Left ventricle myocardium inferior (tissue), 1 donor: ENCODE data around the gene CISH. TPM values are rescaled to one million over a fixed set of nuclear protein-coding genes. Genes with fewer than 3 reads are reported as not detected.

Experiments used
- DNase-seq: peaks from one replicate; pipeline ENCODE4 v3.0.0-alpha.2; 2020
- H3K27ac ChIP-seq: fragments of 200-600 bp; replicated peaks from 2 replicates; pipeline ENCODE4 v1.8.0; 2021
- H3K27me3 ChIP-seq: fragments of 200-600 bp; 2 replicates; pipeline ENCODE4 v1.8.0; 2021; ENCODE audit warnings: low read depth
- H3K36me3 ChIP-seq: fragments of 200-600 bp; 2 replicates; pipeline ENCODE4 v1.8.0; 2021
- H3K4me1 ChIP-seq: fragments of 200-600 bp; 2 replicates; pipeline ENCODE4 v1.8.0; 2021
- H3K4me3 ChIP-seq: fragments of 200-600 bp; 2 replicates; pipeline ENCODE4 v1.8.0; 2021; ENCODE audit warnings: mild to moderate bottlenecking, moderate library complexity
- H3K9me3 ChIP-seq: fragments of 200-600 bp; replicated peaks from 2 replicates; pipeline ENCODE4 v1.8.0; 2021
- intact Hi-C: fragments of 100-400 bp; cut with micrococcal nuclease; formaldehyde crosslinking; loops from one replicate; pipeline ENCODE4 v1.11.0; 2022
- total RNA-seq: library from RNA; stranded (reverse); fragmentation: NEBNext Ultra II Directional; extraction: Animal tissue kit (Norgen Biotek cat#: 25700); gene quantifications from one replicate; pipeline ENCODE4 v1.2.1, GENCODE V29; 2021
- TF ChIP-seq, protein P1 (sequence below): fragments of 200-600 bp; IDR thresholded peaks from 2 replicates; pipeline ENCODE4 v1.8.0; 2021; ENCODE audit warnings: antibody characterized with exemption, mild to moderate bottlenecking, borderline replicate concordance
- donor health status: DM: no; HTN: yes; CAD: no; lungs with severe emphysema.

The CISH gene
- total RNA-seq, 1 donor from 2014 or later: 16.6 TPM

DNA sequence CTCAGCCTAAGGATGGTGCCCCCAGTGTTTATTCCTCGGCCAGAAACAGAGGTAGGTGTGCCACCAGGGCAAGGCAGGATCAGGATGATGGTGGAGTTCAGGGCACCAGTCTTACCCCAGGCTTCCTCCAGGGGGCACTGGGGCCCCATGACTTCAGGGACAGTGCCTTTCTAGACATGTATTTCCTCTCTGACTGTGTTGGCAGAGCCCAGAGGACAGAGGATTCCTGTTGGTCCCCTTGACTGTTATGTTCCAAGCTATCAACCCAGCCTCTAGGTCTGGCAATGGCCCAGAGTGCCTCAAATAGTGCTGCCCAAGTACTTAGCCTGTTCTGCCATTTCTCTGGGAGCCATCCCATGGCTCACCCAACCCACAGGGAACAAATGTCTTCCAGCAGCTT, 39.4 kb downstream of the CISH start:
- Histone ChIP-seq H3K36me3 (peaks cover 19% of the 10 kb centered on the region), H3K4me1 (peaks cover 53% of the 10 kb centered on the region), H3K4me3 (no peak overlapping the region), H3K9me3 (no peaks in the 10 kb centered on the region), H3K27ac (peak overlapping the region; percentile 75), H3K27me3 (no peaks in the 10 kb centered on the region)
- intact Hi-C loops: no loop called here
- TF ChIP-seq, protein P1, sequence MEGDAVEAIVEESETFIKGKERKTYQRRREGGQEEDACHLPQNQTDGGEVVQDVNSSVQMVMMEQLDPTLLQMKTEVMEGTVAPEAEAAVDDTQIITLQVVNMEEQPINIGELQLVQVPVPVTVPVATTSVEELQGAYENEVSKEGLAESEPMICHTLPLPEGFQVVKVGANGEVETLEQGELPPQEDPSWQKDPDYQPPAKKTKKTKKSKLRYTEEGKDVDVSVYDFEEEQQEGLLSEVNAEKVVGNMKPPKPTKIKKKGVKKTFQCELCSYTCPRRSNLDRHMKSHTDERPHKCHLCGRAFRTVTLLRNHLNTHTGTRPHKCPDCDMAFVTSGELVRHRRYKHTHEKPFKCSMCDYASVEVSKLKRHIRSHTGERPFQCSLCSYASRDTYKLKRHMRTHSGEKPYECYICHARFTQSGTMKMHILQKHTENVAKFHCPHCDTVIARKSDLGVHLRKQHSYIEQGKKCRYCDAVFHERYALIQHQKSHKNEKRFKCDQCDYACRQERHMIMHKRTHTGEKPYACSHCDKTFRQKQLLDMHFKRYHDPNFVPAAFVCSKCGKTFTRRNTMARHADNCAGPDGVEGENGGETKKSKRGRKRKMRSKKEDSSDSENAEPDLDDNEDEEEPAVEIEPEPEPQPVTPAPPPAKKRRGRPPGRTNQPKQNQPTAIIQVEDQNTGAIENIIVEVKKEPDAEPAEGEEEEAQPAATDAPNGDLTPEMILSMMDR: peak; percentile 92
- peak; percentile 79 for DNase-seq

DNA sequence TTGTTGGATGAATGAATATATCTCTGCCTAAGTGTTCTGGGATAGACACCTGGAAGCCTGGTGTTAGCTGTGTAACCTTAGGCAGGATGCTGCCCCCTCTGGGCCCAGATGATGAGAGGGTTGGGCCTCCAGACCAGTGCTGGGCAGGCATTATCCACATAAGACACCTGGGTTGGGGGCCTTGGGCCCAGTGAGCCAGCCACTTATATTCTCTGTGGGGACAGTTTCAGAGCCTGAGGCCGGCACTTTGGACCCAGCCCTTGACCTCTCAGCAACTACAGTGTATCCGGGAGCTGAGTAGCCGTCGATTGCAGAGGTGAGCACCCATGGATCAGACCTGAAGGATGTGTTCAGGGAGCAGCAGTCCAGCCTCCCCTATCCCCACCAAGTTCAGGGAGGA, 40.1 kb downstream of the CISH start:
- Histone ChIP-seq H3K4me3 (no peak overlapping the region), H3K27me3 (no peaks in the 10 kb centered on the region), H3K27ac (peak overlapping the region; percentile 75), H3K9me3 (no peaks in the 10 kb centered on the region), H3K36me3 (peaks cover 13% of the 10 kb centered on the region), H3K4me1 (peaks cover 59% of the 10 kb centered on the region)
- intact Hi-C loops: loop anchor here (2.0 kb wide), 1 partner anchor 45 kb away; the partner anchor contains the start of gene MAPKAPK3
- TF ChIP-seq, protein P1: no peak
- no peak for DNase-seq

DNA sequence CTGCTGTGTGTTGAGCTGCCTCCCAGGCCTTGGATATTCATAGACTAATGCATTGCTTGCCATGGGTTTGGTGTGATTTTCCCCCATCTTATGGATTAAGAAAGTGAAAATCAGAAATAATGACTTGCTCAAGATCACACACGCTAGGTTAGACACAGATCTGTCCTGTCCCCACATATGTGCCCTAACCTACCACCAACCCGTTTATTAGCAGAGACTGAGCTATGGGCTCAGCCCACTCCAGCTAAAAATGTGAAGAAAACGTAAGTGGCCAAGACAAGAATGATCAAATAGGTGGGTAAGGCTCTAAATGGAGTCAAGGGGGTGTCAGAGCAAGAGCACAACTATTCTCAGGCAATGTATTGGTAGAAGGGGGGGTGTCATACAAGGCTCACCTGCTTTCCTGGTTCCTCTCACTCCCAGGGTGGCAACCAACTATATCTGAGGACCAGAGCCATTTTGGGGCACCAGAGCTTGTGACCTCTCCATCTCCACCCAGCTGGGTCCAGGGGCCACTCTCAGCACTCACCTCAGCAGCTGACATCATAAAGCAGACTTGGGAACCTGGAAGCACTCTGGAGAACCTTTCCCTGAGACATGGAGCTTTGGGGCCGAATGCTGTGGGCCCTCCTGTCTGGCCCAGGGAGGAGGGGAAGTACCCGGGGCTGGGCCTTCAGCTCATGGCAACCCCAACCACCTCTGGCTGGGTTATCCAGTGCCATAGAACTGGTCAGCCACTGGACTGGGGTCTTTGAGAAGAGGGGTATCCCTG, 40.9 kb downstream of the CISH start:
- no peaks in the 10 kb centered on the region for H3K9me3 ChIP-seq
- intact Hi-C loops: loop anchor here (2.0 kb wide), 1 partner anchor 46 kb away; the partner anchor contains the start of gene MAPKAPK3
- H3K36me3 ChIP-seq: peaks cover 7% of the 10 kb centered on the region
- TF ChIP-seq, protein P1: no peak
- H3K4me1 ChIP-seq: peaks cover 67% of the 10 kb centered on the region
- H3K4me3 ChIP-seq: peak overlapping the region; percentile 91
- DNase-seq: no peak
- H3K27me3 ChIP-seq: no peaks in the 10 kb centered on the region
- H3K27ac ChIP-seq: peak overlapping the region; percentile 98

- H3K27ac ChIP-seq: peak within 1 kb of the TSS; percentile 98
- TF ChIP-seq, protein P1: no peak
- peak; percentile 97 for DNase-seq
- H3K4me1 ChIP-seq: peaks cover 83% of the 10 kb centered on the region
- peak within 1 kb of the TSS; percentile 91 for H3K4me3 ChIP-seq
- H3K27me3 ChIP-seq: no peaks in the 10 kb centered on the region
- H3K36me3 ChIP-seq: peaks cover 7% of the 10 kb centered on the region
- no peaks in the 10 kb centered on the region for H3K9me3 ChIP-seq
- intact Hi-C loops: no loop called here
Observed at GRCh38 chr3:50568947-50569749, 42.4 kb downstream of the CISH start, which contains the start of gene HEMK1. Gene HEMK1 (plus strand): TSS chr3:50569522. CDS start chr3:50571105, 1,583 bp downstream.

DNA sequence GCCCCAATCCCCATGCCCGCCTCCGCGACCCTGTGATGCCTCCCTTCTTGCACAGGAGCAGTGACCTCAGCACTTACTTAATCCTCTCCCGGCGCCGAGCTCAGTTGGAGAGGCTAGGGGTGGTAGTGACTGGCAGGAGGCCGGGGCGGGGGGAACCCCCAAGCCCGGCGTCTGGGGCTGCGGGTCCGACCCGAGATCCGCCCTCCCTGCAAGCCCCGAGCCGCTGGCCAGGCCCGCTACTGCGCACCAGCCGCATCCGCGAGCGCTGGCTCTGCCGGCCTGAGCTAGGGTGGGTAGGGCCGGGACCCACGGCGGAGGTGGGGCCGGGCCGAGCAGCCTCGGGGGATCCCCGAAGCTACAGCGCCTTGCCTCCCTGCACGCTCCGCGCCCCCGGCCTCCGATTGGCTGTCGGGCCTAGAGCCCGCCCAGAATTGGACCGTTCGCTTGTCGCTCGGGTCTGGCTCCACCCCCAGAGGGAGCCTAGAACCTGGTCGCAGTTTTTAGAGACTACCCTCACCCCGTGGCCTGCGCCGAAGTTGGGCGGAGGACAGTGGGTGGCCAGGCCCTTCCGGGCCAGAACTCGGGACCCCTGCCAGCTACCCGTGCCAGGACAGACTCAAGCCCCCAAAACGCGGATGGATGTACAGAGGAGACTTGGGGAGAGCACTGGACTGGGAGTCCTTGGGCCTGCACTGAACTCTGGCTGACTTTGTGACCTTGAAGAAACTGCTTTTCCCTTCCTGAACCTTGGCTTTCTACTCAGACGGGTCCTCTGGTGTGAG, 44.0 kb downstream of the CISH start, which contains the start of gene C3orf18:
C3orf18 (minus strand) TSS at position 362 of the 782 bp plus-strand sequence. CDS start 2,048 bp downstream, outside the sequence.
- Histone ChIP-seq H3K36me3 (no peaks in the 10 kb centered on the region), H3K4me1 (peaks cover 83% of the 10 kb centered on the region), H3K27ac (peak within 1 kb of the TSS; percentile 98), H3K4me3 (peak within 1 kb of the TSS; percentile 91), H3K27me3 (no peaks in the 10 kb centered on the region), H3K9me3 (no peaks in the 10 kb centered on the region)
- TF ChIP-seq, protein P1: peak; percentile 9
- intact Hi-C loops: no loop called here
- DNase-seq: peak; percentile 96
